Cerebellar cortex (tissue), 1 donor: ENCODE results near the gene NPBWR2.
A peak's percentile ranks its signal among the peaks of the same experiment; 100 is the strongest.
"Not testable (repeated sequence)": the region's sequence is repeated elsewhere in the genome, so short reads cannot be mapped to it uniquely, and the experiment has no call there.

ENCODE experiments used
- DNase-seq: peaks from one replicate; pipeline ENCODE4 v3.0.0-alpha.2; 2015; ENCODE audit warnings: low spot score

Gene NPBWR2

DNA sequence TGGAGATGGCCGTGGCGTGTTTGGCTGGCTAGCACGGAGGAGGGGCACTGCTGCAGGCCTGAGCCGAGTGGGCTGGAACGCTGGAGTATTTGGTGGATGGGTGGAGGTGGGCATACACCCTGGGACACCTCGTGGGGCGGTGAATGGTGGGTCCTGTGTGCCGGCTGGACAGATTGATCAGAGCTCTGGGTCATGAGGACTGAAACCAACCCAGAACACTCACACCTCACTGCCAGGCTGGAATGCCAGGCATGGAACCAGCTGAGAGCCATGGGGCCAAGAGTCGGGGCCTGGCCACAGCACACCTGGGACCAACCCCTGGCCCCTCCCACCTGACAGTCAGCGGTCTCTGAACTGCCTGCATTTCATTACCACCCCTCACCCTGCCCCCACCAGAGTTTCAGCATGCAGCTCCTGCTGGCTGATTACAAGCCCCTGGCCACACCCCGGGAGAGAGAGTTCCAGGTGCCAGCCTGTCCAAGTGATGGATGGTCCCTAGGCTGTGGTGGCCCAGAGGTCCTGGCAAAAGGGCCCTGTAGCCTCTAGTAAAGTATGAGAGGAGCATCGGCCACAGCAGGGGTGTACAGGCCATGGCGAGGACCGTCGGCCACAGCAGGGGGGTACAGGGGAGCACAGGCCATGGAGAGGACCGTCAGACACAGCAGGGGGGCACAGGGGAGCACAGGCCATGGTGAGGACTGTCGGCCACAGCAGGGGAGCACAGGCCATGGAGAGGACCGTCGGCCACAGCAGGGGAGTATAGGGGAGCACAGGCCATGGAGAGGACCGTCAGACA is 3.3 kb downstream of the NPBWR2 start:
- no peak for DNase-seq

DNA sequence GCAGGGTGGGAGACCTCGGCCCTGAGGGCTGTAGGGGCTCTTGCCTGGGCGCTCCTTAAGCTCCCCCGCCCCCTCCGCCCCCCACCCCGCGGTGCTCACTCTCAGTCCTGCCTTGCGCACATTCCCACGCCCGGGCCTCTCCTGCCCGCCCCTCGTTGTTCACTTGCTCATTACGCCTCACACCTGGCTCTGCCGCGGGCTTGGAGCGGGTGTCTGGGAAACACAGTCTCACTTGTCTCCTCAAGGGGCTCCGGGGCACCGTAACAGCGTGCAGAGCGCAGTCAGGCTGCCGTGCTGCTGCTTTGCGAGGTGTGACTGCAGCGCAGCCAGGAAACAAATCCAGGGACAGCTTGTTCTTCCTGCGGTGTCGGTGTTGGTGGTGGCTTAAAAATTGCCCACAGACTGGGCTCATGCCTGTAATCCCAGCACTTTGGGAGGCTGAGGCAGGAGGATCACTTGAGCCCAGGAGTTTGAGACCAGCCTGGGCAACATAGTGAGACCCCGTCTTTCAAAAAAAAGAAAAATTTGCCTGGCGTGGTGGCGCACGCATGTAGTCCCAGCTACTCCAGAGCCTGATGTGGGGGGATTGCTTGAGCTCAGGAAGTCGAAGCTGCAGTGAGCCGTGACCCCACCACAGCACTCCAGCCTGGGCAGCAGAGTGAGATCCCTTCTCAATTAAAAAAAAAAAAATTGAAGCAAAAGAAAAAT is 4.6 kb downstream of the NPBWR2 start:
- DNase-seq, result peak; percentile 79

DNA sequence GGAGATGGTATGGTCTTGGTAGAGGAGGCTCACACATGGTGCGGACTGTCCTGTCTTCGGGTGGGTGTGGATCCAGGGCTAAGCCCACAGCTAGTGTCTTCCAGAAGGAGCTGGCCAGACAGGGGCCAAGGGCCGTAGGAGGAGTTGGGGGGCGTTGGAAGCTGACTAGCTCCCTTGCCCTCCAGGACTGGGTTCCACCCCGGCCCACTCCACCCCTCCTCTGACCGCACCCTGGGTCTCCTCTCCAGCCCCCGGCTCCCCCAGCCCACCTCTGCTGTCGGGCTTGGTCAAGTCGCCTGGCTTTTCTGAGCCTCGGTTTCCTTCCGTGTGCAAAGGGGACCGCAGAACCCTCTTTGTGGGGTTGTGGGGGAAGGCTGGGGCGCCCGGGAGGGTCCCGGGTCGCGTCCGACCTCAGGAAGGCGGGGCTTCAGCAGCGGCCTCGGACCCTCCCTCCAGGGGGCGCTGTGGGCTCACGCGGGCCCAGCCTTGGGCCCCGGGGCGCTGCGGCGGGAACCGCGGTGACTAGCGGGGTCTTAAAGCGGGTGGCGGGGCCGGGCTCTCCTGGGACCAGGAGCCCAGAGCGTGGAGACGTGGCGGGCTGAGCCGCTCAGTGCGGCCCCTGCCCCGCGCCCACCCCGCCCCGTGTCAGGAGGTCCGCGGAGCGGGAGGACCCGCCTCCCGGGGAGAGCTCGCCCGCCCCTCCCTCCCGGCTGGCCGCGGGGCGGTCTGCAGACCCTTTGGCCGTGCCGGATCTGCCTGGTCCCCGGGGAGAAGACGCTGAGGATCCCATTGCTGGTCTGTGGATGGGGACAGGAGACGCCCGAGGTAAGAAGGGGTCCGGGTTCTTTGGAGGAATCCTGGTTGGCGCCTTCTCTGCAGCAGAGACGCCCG is 5.4 kb downstream of the NPBWR2 start:
- no peak for DNase-seq

DNA sequence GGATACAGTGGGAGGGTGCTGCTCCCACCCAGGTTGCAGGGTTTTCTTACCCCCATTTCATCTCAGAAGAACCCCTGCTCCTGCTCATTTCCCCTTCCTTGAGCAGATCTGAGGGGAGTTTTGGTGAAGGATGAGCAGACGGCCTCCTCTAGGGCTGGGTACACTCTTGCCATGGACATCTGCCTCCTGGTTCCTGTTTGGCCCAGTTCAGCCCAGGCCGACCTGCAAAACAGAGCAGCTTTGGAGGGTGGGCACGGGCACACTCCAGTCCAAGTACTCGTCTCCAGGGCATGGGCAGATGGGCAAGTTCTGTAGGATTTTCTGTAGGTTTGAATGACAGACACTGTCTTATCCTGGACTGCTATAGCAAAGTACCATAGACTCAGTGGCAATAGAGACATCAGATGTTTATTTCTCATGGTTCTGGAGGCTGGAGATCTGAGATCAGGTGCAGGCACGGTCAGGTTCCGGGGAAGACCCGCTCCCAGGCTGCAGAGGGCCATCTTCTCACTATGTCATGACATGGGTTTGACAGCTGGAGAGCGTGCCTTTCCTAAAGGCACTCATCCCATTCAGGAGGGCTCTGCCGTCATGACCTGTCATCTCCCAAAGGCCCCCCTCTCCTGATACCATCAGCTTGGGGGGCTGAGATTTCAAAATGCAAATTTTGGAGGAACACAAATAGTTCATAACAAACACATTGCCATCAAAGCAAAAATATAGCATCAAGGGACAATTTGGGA is 6.2 kb downstream of the NPBWR2 start:
- no peak for DNase-seq

DNA sequence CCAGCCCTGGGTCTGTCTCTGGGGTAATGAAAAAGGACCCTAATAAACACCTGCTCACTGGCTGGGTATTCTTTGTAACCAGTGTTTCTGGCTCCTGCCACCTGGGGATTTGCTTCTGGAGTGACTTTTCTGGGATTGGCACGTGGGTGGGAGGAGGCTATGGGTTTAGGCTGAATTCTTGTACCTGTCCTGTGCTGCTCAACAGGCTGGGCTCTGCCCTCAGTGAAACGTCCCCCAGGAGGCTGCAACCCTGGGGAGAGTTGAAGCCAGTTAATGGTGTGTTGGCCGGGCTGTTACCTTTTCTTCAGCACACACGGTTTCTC is 6.8 kb downstream of the NPBWR2 start:
- no peak for DNase-seq

DNA sequence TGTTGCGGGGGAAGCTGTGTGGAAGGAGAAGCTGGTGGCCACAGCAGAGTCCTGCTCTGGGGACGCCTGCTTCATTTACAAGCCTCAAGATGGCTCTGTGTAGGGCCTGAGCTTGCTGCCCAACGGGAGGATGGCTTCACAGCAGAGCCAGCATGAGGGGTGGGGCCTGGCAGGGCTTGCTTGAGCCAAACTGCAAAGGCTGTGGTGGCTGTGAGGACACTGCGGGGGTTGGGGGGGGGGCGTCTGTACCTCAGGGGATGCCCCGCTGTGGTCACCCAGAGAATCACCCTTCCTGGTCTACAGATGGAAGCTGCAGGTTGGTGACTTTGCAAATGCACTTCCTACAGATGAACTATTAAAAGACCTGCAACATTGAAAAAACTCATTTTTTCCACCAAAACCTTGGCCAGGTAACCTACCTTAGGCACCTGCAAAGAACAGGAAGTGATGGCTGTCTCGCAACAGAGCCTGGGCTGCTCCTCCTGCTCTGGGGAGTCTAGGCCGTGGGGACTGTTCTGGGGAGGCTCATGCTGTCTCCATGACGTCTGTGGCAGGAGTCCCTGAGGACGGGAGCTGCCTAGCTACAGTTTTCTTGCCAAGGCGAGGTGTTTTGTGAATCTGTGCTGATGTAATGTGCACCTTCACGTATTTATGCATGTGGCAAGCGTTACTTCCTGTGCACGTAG is 7.3 kb downstream of the NPBWR2 start:
- DNase-seq, result no peak

DNA sequence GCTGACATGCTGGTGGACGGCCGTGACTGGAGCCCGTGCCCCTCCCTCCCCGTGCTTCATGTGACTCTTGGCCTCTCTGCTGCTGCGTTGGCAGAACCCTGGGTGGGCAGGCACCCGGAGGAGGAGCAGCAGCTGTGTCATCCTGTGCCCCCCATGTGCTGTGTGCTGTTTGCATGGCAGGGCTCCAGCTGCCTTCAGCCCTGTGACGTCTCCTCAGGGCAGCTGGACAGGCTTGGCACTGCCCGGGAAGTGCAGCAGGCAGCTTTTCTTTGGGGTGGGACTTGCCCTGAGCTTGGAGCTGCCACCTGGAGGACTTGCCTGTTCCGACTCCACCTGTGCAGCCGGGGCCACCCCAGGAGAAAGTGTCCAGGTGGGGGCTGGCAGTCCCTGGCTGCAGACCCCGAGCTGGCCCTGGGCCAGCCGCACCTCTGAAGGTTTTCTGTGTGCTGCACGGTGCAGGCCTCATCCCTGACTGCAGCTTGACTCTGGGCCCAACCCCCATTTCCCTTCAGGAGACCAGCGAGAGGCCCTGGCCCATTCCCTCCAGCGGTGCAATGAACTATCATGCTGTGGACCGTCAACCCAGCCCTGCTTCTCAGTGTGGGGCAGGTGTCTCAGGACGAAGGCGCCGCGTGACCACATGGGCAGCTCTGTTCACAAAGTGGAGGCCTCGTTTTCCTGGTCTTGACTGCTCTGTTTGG is 8.1 kb downstream of the NPBWR2 start:
- no peak for DNase-seq

DNA sequence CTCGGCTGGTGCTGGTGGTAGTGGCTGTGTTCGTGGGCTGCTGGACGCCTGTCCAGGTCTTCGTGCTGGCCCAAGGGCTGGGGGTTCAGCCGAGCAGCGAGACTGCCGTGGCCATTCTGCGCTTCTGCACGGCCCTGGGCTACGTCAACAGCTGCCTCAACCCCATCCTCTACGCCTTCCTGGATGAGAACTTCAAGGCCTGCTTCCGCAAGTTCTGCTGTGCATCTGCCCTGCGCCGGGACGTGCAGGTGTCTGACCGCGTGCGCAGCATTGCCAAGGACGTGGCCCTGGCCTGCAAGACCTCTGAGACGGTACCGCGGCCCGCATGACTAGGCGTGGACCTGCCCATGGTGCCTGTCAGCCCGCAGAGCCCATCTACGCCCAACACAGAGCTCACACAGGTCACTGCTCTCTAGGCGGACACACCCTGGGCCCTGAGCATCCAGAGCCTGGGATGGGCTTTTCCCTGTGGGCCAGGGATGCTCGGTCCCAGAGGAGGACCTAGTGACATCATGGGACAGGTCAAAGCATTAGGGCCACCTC is 8.8 kb downstream of the NPBWR2 start:
- no peak for DNase-seq

DNA sequence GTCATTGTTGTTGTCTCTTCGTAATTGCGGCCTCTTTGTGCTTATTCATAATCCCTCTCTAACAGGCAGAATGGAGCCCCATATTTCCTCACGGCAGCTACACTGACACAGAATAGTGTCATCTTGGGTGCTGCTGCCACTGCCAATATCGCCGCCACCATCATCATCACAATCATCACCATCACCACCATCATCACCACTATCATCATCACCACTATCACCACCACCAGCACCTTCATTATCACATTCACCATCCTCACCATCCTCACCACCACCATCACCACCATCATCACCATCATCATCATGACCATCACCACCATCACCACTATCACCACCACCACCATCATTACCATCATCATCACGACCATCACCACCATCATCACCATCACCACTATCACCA is 10.8 kb downstream of the NPBWR2 start:
- no peak for DNase-seq

DNA sequence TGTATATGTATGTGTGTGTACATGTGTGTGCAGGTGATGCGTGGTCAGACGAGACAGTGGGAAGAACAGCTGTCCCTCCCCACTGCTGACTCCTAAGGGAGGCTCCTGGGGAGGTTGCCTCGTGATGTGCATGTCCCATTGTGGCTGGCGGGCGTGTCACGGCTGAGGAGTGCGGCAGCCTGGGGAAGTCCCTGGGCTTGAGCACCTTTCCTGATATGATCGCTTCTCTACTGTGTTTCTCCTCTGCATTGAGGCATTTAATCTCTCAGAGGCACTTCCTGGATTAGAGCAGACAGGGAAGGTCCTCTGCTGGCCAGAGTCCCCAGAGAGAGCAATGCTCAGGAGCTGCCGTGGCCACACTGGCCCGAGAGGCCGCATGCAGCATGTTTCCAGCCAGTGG is 11.4 kb downstream of the NPBWR2 start:
- no peak for DNase-seq

DNA sequence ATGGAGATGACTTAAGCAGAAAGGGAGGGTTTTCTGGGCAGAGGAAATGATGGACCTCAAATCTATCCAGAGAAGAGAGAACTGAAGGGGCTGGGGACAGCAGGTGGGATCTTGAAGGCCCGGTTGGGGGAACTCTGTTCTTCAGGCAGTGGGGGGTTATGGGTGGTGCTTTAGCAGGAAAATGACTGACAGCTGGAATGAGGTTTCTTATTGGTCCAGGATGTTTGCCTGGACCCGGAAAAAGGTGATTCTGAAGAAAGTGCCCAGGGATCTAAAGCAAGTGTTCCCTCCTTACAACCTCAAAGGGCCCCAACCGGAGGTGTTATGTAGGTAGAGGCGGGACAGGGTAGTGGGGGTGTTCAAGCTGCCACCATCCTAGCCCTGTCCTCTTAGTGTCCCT is 11.9 kb downstream of the NPBWR2 start:
- no peak for DNase-seq

DNA sequence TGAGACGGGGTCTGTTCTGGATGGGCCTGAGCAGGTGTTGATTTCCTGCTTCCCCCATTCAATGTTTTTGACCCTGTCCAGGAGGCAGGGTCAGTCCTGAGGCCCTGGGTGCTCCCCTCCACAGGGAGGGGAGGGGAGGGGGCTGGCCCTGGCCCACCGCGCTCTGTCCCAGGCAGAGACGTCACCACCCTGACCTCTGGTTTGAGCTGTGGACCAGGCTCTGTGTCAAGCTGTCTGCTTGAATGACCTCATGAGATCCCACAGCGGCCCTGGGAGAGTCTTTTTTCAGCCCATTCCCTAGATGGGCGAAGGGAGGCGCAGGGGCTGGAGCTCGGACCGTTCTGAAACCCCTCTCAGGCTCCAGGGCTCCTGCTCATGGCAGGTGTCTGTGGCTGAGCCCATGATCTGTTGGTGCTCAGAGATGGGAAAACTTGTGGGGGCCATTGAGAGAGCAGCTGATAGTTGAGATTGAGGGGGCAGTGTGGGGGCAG is 14.3 kb downstream of the NPBWR2 start:
- no peak for DNase-seq

DNA sequence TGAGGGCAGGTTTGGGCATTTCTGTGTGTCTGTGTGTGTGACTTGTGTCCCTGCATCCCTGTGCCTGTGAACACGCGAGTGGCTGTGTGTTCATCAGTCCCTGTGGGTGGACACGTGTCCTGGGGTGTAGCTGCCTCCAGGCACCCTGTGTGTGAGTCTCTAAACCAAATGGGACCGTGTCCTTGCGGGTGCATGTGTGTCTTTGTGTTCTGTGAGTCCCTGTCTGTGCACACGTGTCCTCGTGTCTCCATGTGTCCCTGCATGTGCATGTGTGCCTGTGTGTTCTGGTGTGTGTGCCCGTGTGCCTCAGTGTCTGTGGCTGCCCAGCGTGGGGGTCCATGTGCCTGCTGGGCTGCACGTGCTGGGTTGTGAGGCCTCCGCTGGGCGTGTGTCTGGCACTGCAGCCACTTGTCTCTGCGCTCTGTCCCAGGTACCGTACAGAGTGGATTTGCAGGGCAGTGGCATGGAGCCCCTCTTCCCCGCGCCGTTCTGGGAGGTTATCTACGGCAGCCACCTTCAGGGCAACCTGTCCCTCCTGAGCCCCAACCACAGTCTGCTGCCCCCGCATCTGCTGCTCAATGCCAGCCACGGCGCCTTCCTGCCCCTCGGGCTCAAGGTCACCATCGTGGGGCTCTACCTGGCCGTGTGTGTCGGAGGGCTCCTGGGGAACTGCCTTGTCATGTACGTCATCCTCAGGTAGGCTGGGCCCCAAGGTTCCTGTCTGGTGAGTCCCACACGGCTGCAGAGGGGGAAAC is 14.9 kb downstream of the NPBWR2 start:
- DNase-seq, result no peak

DNA sequence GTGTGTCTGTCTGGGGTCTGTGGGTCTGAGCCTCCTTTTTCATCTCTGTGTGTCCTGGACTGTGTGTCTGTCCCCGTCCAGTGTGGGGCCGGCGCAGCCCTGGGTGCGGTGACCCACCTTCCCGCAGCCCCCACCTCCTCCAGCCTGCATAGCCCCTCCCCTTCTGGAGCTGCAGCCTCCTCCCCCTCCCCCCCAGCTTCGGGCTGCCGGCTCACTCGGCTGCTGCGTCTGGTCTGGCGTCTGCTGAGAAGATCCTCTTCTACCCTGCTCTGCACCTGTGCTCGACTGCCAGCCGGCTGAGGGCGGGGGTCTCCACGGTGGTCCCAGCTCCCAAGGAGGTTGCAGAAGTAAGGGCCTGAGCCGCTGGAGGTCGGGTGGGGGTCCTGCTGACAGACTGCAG is 15.6 kb downstream of the NPBWR2 start:
- DNase-seq, result no peak

DNA sequence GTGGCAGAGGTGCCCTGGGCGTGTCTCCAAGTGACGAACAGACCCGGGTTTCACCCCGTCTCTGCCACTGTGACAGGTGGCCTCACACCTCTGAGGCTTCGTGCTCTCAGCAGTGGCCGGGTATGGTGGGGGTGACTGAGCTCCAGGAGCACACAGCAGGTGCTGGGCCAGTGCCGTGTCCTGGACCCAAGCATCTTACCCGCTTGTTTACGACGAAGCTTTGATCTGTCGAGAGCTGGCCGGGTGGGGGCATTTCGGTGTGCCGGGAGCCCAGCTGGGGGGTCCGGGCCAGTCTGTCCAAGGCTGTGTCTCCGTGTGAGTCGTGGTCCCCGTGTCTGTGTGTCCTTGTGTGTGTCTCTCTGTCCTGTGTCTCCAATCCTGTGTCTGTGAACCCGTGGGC is 16.0 kb downstream of the NPBWR2 start:
- DNase-seq, result no peak

DNA sequence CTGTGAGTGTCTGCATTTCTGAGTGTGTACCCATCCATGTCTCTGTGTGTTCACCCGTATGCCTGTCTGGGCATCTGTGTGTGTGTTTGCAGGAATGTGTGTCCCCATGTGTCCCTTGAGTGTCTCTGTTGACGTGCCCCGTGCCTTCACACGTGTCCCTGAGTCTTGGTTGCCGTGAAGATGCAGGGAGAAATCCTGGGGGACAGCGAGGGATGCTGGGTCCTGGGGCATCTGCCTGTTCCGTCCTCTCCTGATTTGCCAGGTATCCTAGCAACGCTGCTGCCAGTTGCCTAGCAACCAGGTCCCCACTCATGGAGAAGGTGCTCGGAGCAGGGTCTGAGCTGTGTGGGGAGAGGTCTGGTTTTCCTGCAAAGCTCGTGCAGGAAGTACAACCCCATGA is 17.2 kb downstream of the NPBWR2 start:
- peak; percentile 93 for DNase-seq

DNA sequence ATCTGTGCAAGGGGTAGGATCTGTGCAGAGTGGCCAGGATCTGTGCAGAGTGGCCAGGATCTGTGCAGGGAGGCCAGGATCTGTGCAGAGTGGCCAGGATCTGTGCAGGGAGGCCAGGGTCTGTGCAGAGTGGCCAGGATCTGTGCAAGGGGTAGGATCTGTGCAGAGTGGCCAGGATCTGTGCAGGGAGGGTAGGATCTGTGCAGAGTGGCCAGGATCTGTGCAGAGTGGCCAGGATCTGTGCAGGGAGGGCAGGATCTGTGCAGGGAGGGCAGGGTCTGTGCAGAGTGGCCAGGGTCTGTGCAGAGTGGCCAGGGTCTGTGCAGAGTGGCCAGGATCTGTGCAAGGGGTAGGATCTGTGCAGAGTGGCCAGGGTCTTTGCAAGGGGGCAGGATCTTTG is 18.8 kb downstream of the NPBWR2 start:
- not testable (repeated sequence) for DNase-seq

DNA sequence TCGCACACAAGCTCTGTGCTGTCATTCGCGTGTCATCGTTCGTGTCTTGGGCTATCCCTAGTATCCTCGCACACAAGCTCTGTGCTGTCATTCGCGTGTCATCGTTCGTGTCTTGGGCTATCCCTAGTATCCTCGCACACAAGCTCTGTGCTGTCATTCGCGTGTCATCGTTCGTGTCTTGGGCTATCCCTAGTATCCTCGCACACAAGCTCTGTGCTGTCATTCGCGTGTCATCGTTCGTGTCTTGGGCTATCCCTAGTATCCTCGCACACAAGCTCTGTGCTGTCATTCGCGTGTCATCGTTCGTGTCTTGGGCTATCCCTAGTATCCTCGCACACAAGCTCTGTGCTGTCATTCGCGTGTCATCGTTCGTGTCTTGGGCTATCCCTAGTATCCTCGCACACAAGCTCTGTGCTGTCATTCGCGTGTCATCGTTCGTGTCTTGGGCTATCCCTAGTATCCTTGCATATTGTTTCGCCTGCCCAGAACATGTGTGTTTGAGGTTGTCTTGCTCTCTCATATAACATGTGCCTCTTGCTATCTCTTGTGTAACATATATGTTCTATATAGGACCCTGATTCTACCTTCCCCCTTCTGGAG is 20.0 kb downstream of the NPBWR2 start:
- not testable (repeated sequence) for DNase-seq

DNA sequence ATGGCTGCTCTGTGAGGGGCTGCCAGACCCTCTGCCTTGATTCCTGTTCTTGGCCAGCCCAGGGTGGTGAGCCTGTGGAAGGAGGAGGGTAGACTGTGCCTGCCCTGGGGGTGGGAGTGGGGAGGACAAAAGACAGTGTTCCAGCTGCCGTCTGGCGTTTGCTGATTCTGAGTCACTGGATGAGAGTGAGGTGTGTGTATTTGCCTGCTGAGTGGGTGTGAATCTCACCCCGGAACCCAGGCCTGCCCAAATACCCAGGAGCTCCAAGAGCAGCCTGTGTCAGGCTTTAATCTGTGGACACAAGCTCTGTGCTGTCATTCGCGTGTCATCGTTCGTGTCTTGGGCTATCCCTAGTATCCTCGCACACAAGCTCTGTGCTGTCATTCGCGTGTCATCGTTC is 20.6 kb downstream of the NPBWR2 start:
- no peak for DNase-seq
